Measurements from ENCODE around the gene TENM4. TPM values are rescaled to one million over a fixed set of nuclear protein-coding genes. Genes with fewer than 3 reads are reported as not detected.

Gene TENM4
- total RNA-seq, 2 experiments from 2014 or later = not detected

GRCh38 chr11:79276736-79277325 is 164.0 kb downstream of the TENM4 start:
- Mint-ChIP-seq H3K36me3 (no peaks in the 10 kb centered on the region), H3K27ac (no peak overlapping the region), H3K4me3 (no peak overlapping the region), H3K27me3 (no peaks in the 10 kb centered on the region), H3K9me3 (no peaks in the 10 kb centered on the region), H3K4me1 (ENCODE audit: low read depth) (no peaks in the 10 kb centered on the region)
- intact Hi-C loops (cut with micrococcal nuclease) = no loop called here
- no peak for DNase-seq
- ChIA-PET POLR2A (no interaction called here), CTCF (no interaction called here)

GRCh38 chr11:79274636-79275331 is 166.0 kb downstream of the TENM4 start:
- no peaks in the 10 kb centered on the region for H3K4me1 Mint-ChIP-seq (ENCODE audit: low read depth)
- H3K4me3 Mint-ChIP-seq = no peak overlapping the region
- no peak for DNase-seq
- H3K27me3 Mint-ChIP-seq = no peaks in the 10 kb centered on the region
- no peak overlapping the region for H3K27ac Mint-ChIP-seq
- H3K9me3 Mint-ChIP-seq = no peaks in the 10 kb centered on the region
- ChIA-PET CTCF (no interaction called here), POLR2A (no interaction called here)
- no peaks in the 10 kb centered on the region for H3K36me3 Mint-ChIP-seq
- intact Hi-C loops (cut with micrococcal nuclease) = no loop called here

GRCh38 chr11:79273781-79274180 is 167.0 kb downstream of the TENM4 start:
- no peak overlapping the region for H3K27ac Mint-ChIP-seq
- no peak overlapping the region for H3K4me3 Mint-ChIP-seq
- intact Hi-C loops (cut with micrococcal nuclease) = no loop called here
- no peaks in the 10 kb centered on the region for H3K9me3 Mint-ChIP-seq
- POLR2A ChIA-PET = no interaction called here
- H3K4me1 Mint-ChIP-seq (ENCODE audit: low read depth) = no peaks in the 10 kb centered on the region
- CTCF ChIA-PET = no interaction called here
- no peaks in the 10 kb centered on the region for H3K27me3 Mint-ChIP-seq
- no peak for DNase-seq
- no peaks in the 10 kb centered on the region for H3K36me3 Mint-ChIP-seq

- no peaks in the 10 kb centered on the region for H3K9me3 Mint-ChIP-seq
- no peak overlapping the region for H3K4me3 Mint-ChIP-seq
- no peak for DNase-seq
- no peaks in the 10 kb centered on the region for H3K4me1 Mint-ChIP-seq (ENCODE audit: low read depth)
- intact Hi-C loops (cut with micrococcal nuclease) = loop anchor here (10.0 kb wide), 1 partner anchor 1395 kb away; no protein-coding TSS in a partner anchor
- H3K27ac Mint-ChIP-seq = no peak overlapping the region
- ChIA-PET CTCF (no interaction called here), POLR2A (no interaction called here)
- H3K36me3 Mint-ChIP-seq = no peaks in the 10 kb centered on the region
- H3K27me3 Mint-ChIP-seq = no peaks in the 10 kb centered on the region
These were observed 171.1 kb downstream of the TENM4 start for GRCh38 chr11:79269611-79270307.

GRCh38 chr11:79266396-79266795 is 174.4 kb downstream of the TENM4 start:
- intact Hi-C loops (cut with micrococcal nuclease) = loop anchor here (10.0 kb wide), 1 partner anchor 1392 kb away; no protein-coding TSS in a partner anchor
- Mint-ChIP-seq H3K4me3 (no peak overlapping the region), H3K27me3 (no peaks in the 10 kb centered on the region), H3K27ac (no peak overlapping the region), H3K36me3 (no peaks in the 10 kb centered on the region), H3K4me1 (ENCODE audit: low read depth) (no peaks in the 10 kb centered on the region), H3K9me3 (no peaks in the 10 kb centered on the region)
- CTCF ChIA-PET = no interaction called here
- POLR2A ChIA-PET = no interaction called here
- no peak for DNase-seq

- DNase-seq = no peak
- intact Hi-C loops (cut with micrococcal nuclease) = loop anchor here (10.0 kb wide), 1 partner anchor 1391 kb away; no protein-coding TSS in a partner anchor
- no peaks in the 10 kb centered on the region for H3K4me1 Mint-ChIP-seq (ENCODE audit: low read depth)
- ChIA-PET CTCF (no interaction called here), POLR2A (no interaction called here)
- H3K9me3 Mint-ChIP-seq = no peaks in the 10 kb centered on the region
- no peak overlapping the region for H3K4me3 Mint-ChIP-seq
- H3K36me3 Mint-ChIP-seq = no peaks in the 10 kb centered on the region
- no peaks in the 10 kb centered on the region for H3K27me3 Mint-ChIP-seq
- H3K27ac Mint-ChIP-seq = no peak overlapping the region
These were observed 175.0 kb downstream of the TENM4 start for GRCh38 chr11:79265756-79266322.

GRCh38 chr11:79264284-79264683 is 176.5 kb downstream of the TENM4 start:
- H3K27ac Mint-ChIP-seq = no peak overlapping the region
- no peaks in the 10 kb centered on the region for H3K9me3 Mint-ChIP-seq
- H3K27me3 Mint-ChIP-seq = no peaks in the 10 kb centered on the region
- CTCF ChIA-PET = no interaction called here
- no peak overlapping the region for H3K4me3 Mint-ChIP-seq
- POLR2A ChIA-PET = no interaction called here
- DNase-seq = no peak
- H3K4me1 Mint-ChIP-seq (ENCODE audit: low read depth) = no peaks in the 10 kb centered on the region
- H3K36me3 Mint-ChIP-seq = no peaks in the 10 kb centered on the region
- intact Hi-C loops (cut with micrococcal nuclease) = loop anchor here (10.0 kb wide), 1 partner anchor 1389 kb away; no protein-coding TSS in a partner anchor

- Mint-ChIP-seq H3K4me3 (no peak overlapping the region), H3K9me3 (no peaks in the 10 kb centered on the region)
These were observed 177.8 kb downstream of the TENM4 start for GRCh38 chr11:79263001-79263400.

GRCh38 chr11:79262221-79262620 is 178.6 kb downstream of the TENM4 start:
- Mint-ChIP-seq H3K9me3 (no peaks in the 10 kb centered on the region), H3K4me3 (no peak overlapping the region), H3K4me1 (ENCODE audit: low read depth) (no peaks in the 10 kb centered on the region), H3K27ac (no peak overlapping the region), H3K36me3 (no peaks in the 10 kb centered on the region), H3K27me3 (no peaks in the 10 kb centered on the region)
- POLR2A ChIA-PET = no interaction called here
- CTCF ChIA-PET = interaction anchor here (1.5 kb wide), 1 partner anchor 616 kb away, joined by 4 read pairs; no protein-coding TSS in a partner anchor
- DNase-seq = no peak
- intact Hi-C loops (cut with micrococcal nuclease) = loop anchor here (10.0 kb wide), 1 partner anchor 1387 kb away; no protein-coding TSS in a partner anchor

More at GRCh38 chr11:79263001-79263400, 177.8 kb downstream of the TENM4 start:
- H3K36me3 Mint-ChIP-seq = no peaks in the 10 kb centered on the region
- CTCF ChIA-PET = no interaction called here
- no peaks in the 10 kb centered on the region for H3K4me1 Mint-ChIP-seq (ENCODE audit: low read depth)
- no peak overlapping the region for H3K27ac Mint-ChIP-seq
- no peaks in the 10 kb centered on the region for H3K27me3 Mint-ChIP-seq
- no peak for DNase-seq
- intact Hi-C loops (cut with micrococcal nuclease) = loop anchor here (10.0 kb wide), 1 partner anchor 1388 kb away; no protein-coding TSS in a partner anchor
- POLR2A ChIA-PET = no interaction called here

- POLR2A ChIA-PET = no interaction called here
- intact Hi-C loops (cut with micrococcal nuclease) = loop anchor here (10.0 kb wide), 1 partner anchor 1387 kb away; no protein-coding TSS in a partner anchor
- no peaks in the 10 kb centered on the region for H3K9me3 Mint-ChIP-seq
These were observed 179.1 kb downstream of the TENM4 start for GRCh38 chr11:79261684-79262083.

GRCh38 chr11:79259800-79260199 is 181.0 kb downstream of the TENM4 start:
- H3K4me3 Mint-ChIP-seq = no peak overlapping the region
- no peaks in the 10 kb centered on the region for H3K36me3 Mint-ChIP-seq
- no peaks in the 10 kb centered on the region for H3K4me1 Mint-ChIP-seq (ENCODE audit: low read depth)
- DNase-seq = no peak
- no peak overlapping the region for H3K27ac Mint-ChIP-seq
- POLR2A ChIA-PET = no interaction called here
- no peaks in the 10 kb centered on the region for H3K27me3 Mint-ChIP-seq
- H3K9me3 Mint-ChIP-seq = no peaks in the 10 kb centered on the region
- intact Hi-C loops (cut with micrococcal nuclease) = loop anchor here (10.0 kb wide), 1 partner anchor 1385 kb away; no protein-coding TSS in a partner anchor
- CTCF ChIA-PET = no interaction called here

More at GRCh38 chr11:79261684-79262083, 179.1 kb downstream of the TENM4 start:
- CTCF ChIA-PET = interaction anchor here (1.5 kb wide), 1 partner anchor 616 kb away, joined by 4 read pairs; no protein-coding TSS in a partner anchor
- Mint-ChIP-seq H3K4me1 (ENCODE audit: low read depth) (no peaks in the 10 kb centered on the region), H3K27ac (no peak overlapping the region), H3K4me3 (no peak overlapping the region), H3K36me3 (no peaks in the 10 kb centered on the region), H3K27me3 (no peaks in the 10 kb centered on the region)
- no peak for DNase-seq

GRCh38 chr11:79258576-79258975 is 182.3 kb downstream of the TENM4 start:
- H3K27ac Mint-ChIP-seq = no peak overlapping the region
- no peaks in the 10 kb centered on the region for H3K4me1 Mint-ChIP-seq (ENCODE audit: low read depth)
- no peaks in the 10 kb centered on the region for H3K36me3 Mint-ChIP-seq
- intact Hi-C loops (cut with micrococcal nuclease) = no loop called here
- H3K4me3 Mint-ChIP-seq = no peak overlapping the region
- H3K9me3 Mint-ChIP-seq = no peaks in the 10 kb centered on the region
- no peaks in the 10 kb centered on the region for H3K27me3 Mint-ChIP-seq
- ChIA-PET CTCF (no interaction called here), POLR2A (no interaction called here)
- DNase-seq = no peak
